HepG2 (cell line): Measurements from ENCODE around the gene HIBADH. TPM values are rescaled to one million over a fixed set of nuclear protein-coding genes. Genes with fewer than 3 reads are reported as not detected.

Source experiments
- ATAC-seq: fragments of 200-7000 bp; cut with Tn5 transposase; 3 replicates; pipeline ENCODE4 v1.9.1; 2020; ENCODE audit warnings: mild to moderate bottlenecking, moderate library complexity
- BruUV-seq: library from RNA; stranded (reverse); fragments of 400-500 nt; replicated peaks from 2 replicates; lab custom pipeline; 2021; lab: Mats Ljungman, UMichigan
- CTCF ChIA-PET: fragments of 300-600 bp; formaldehyde crosslinking; extraction: SDS; loops from one replicate; lab custom pipeline; 2021; ENCODE audit warnings: low total read pairs, inconsistent platforms, low intra/inter-chr PET ratio; lab: Yijun Ruan, JAX
- POLR2A ChIA-PET: fragments of 350-600 bp; sonication (Branson Sonifier 250); formaldehyde crosslinking; loops from one replicate; lab custom pipeline; 2020; ENCODE audit warnings: antibody characterized with exemption, inconsistent platforms; lab: Yijun Ruan, JAX
- DNase-seq: peaks from one replicate; pipeline ENCODE4 v3.0.0-alpha.2; 2015; ENCODE audit warnings: low spot score
- FAIRE-seq: peaks from 3 replicates; lab custom pipeline; 2011; peaks lifted over from hg19 to GRCh38; lab: Jason Lieb, UNC
- H2AFZ ChIP-seq: one replicate; pipeline ENCODE4 v1.6.1; 2011; ENCODE audit warnings: low read length, inconsistent platforms
- H3K27ac ChIP-seq: fragments of 300-600 bp; 3 replicates; pipeline ENCODE4 v1.8.0; 2011; ENCODE audit warnings: mixed run types, mild to moderate bottlenecking, mixed read lengths, low read length, inconsistent platforms; ENCODE audit not compliant: insufficient read depth; ENCODE audit errors: extremely low read length
- H3K27me3 ChIP-seq, 2 experiments: fragments of 200-600 bp in 1 of 2; 2 replicates in 1 of 2; 3 replicates in 1 of 2; pipeline versions ENCODE4 v1.6.0 to v1.8.0; 2011; ENCODE audit warnings: low read length in 2 of 2, mild to moderate bottlenecking in 2 of 2, moderate library complexity in 2 of 2, inconsistent platforms in 1 of 2; ENCODE audit not compliant: insufficient read depth in 2 of 2, control insufficient read depth in 1 of 2
- H3K36me3 ChIP-seq, 2 experiments: fragments of 200-600 bp in 1 of 2; replicated peaks in 1 of 2; 2 replicates in 1 of 2; 3 replicates in 1 of 2; pipeline versions ENCODE4 v1.5.1 to v1.8.0; 2011; ENCODE audit warnings: low read length in 2 of 2, inconsistent platforms in 1 of 2; ENCODE audit not compliant: insufficient read depth in 2 of 2, control insufficient read depth in 1 of 2
- H3K4me1 ChIP-seq: 2 replicates; pipeline ENCODE4 v1.5.1; 2012; ENCODE audit warnings: low read length, inconsistent platforms; ENCODE audit not compliant: insufficient read depth
- H3K4me2 ChIP-seq: 2 replicates; pipeline ENCODE4 v1.6.0; 2011; ENCODE audit warnings: low read depth, low read length, inconsistent platforms
- H3K4me3 ChIP-seq, 3 experiments: fragments of 200-600 bp in 1 of 3; sonication (generic), shearing (Covaris generic) in 1 of 3; replicated peaks in 1 of 3; 2 replicates each; pipeline ENCODE4 v1.5.1; 2011 to 2016; ENCODE audit warnings: low read length in 3 of 3, inconsistent platforms in 2 of 3, low read depth in 2 of 3, mild to moderate bottlenecking in 2 of 3, control low read depth in 1 of 3, mixed read lengths in 1 of 3; ENCODE audit not compliant: insufficient read depth in 1 of 3
- H3K79me2 ChIP-seq: one replicate; pipeline ENCODE4 v1.6.1; 2011; ENCODE audit warnings: low read length, inconsistent platforms; ENCODE audit not compliant: insufficient read depth
- H3K9ac ChIP-seq: 2 replicates; pipeline ENCODE4 v1.6.0; 2011; ENCODE audit warnings: mild to moderate bottlenecking, low read depth, low read length, inconsistent platforms; ENCODE audit not compliant: insufficient read depth
- H3K9me3 ChIP-seq: 2 replicates; pipeline ENCODE4 v1.5.1; 2012; ENCODE audit warnings: mild to moderate bottlenecking, low read length
- H4K20me1 ChIP-seq: 2 replicates; pipeline ENCODE4 v1.6.0; 2011; ENCODE audit warnings: inconsistent platforms, mild to moderate bottlenecking, low read length, moderate library complexity; ENCODE audit not compliant: insufficient read depth
- CC2D1A ChIP-seq: sonication (generic); formaldehyde crosslinking; IDR thresholded peaks from 2 replicates; pipeline ENCODE4 v1.8.1; 2023; ENCODE audit warnings: mild to moderate bottlenecking, missing genetic modification reagents
- HINFP ChIP-seq: sonication (generic); formaldehyde crosslinking; IDR thresholded peaks from 2 replicates; pipeline ENCODE4 v1.4.0; 2020; ENCODE audit warnings: low read depth, mild to moderate bottlenecking, missing genetic modification reagents
- HNF4A ChIP-seq: sonication (generic); formaldehyde crosslinking; IDR thresholded peaks from 2 replicates; pipeline ENCODE4 v1.4.0; 2020; ENCODE audit warnings: missing genetic modification reagents
- HNRNPL ChIP-seq: fragments of 200-400 bp; formaldehyde crosslinking; IDR thresholded peaks from 2 replicates; pipeline ENCODE4 v1.6.1; 2017; ENCODE audit warnings: mild to moderate bottlenecking, low read depth, low read length
- HNRNPUL1 ChIP-seq: fragments of 200-400 bp; formaldehyde crosslinking; IDR thresholded peaks from 2 replicates; pipeline ENCODE4 v1.6.1; 2017; ENCODE audit warnings: low read depth, mild to moderate bottlenecking, low read length, moderate library complexity
- HOXA3 ChIP-seq: sonication (generic); formaldehyde crosslinking; IDR thresholded peaks from 2 replicates; pipeline ENCODE4 v1.5.0; 2020; ENCODE audit warnings: missing genetic modification reagents
- HOXD1 ChIP-seq: sonication (generic); formaldehyde crosslinking; IDR thresholded peaks from 2 replicates; pipeline ENCODE4 v1.5.0; 2020; ENCODE audit warnings: missing genetic modification reagents
- IKZF1 ChIP-seq: fragments of 450-650 bp; IDR thresholded peaks from 2 replicates; pipeline ENCODE4 v1.7.1; 2016
- MIXL1 ChIP-seq: IDR thresholded peaks from 2 replicates; pipeline ENCODE4 v1.6.1; 2016
- NKX3-1 ChIP-seq: sonication (generic); formaldehyde crosslinking; IDR thresholded peaks from 2 replicates; pipeline ENCODE4 v1.5.0; 2020; ENCODE audit warnings: missing genetic modification reagents
- NONO ChIP-seq, 2 experiments: fragments of 450-650 bp in 1 of 2; sonication (generic) in 1 of 2; formaldehyde crosslinking in 1 of 2; IDR thresholded peaks in 1 of 2; conservative IDR thresholded peaks in 1 of 2; 2 replicates each; pipeline versions ENCODE4 v1.6.1 to v1.8.0; 2017 to 2022; ENCODE audit warnings: mild to moderate bottlenecking in 1 of 2, missing genetic modification reagents in 1 of 2, moderate library complexity in 1 of 2
- POLR2A ChIP-seq, 2 experiments: IDR thresholded peaks; 2 replicates each; pipeline ENCODE4 v1.6.1; 2011; ENCODE audit warnings: low read depth in 2 of 2, low read length in 2 of 2, mild to moderate bottlenecking in 1 of 2, moderate library complexity in 1 of 2; ENCODE audit not compliant: insufficient read depth in 1 of 2
- SOX13 ChIP-seq, 3 experiments: fragments of 450-650 bp in 1 of 3; sonication (generic) in 1 of 3; formaldehyde crosslinking in 1 of 3; IDR thresholded peaks in 2 of 3; conservative IDR thresholded peaks in 1 of 3; 2 replicates each; pipeline versions ENCODE4 v1.5.0 to v1.6.1; 2016 to 2020; ENCODE audit warnings: antibody characterized with exemption in 1 of 3, mild to moderate bottlenecking in 1 of 3, missing compliant biosample characterization in 1 of 3, missing genetic modification reagents in 1 of 3, moderate library complexity in 1 of 3
- ZNF564 ChIP-seq: sonication (generic); formaldehyde crosslinking; IDR thresholded peaks from 2 replicates; pipeline ENCODE4 v1.8.1; 2023; ENCODE audit warnings: mild to moderate bottlenecking, missing genetic modification reagents
- ZSCAN9 ChIP-seq: IDR thresholded peaks from 2 replicates; pipeline ENCODE4 v1.6.1; 2016; ENCODE audit warnings: borderline replicate concordance
- WGBS: methylation state at CpG from one replicate; pipeline ENCODE4 v1.1.6; 2017; ENCODE audit warnings: low lambda C conversion rate; 5-methylcytosine and 5-hydroxymethylcytosine counted together
- in situ Hi-C: cut with HindIII; loops from 2 replicates; pipeline ENCODE4 v1.10.0; 2017; ENCODE audit warnings: low pct_unique_long_range_greater_than_20kb; ENCODE audit not compliant: extremely low pct_ligation_motif_present
- intact Hi-C: fragments of 100-400 bp; cut with micrococcal nuclease; formaldehyde crosslinking; loops from one replicate; pipeline ENCODE4 v1.10.0; 2022; ENCODE audit not compliant: unreplicated experiment
- polyA plus RNA-seq, 8 experiments: library from polyadenylated mRNA; depleted of rRNA in 3 of 8; stranded (reverse) in 7 of 8; unstranded in 1 of 8; fragments of >200 nt; fragmentation: Illumina TruSeq in 4 of 8; extraction: Trizol in 4 of 8; gene quantifications; 2 replicates each; pipeline versions ENCODE4 v1.2.1 to v1.2.3, GENCODE V29; 2011 to 2016; ENCODE audit warnings: low read depth in 4 of 8, missing spikeins in 1 of 8, mixed read lengths in 1 of 8; ENCODE audit not compliant: insufficient read depth in 1 of 8
- total RNA-seq, 5 experiments: library from RNA; depleted of rRNA; stranded (reverse); fragments of >200 nt; fragmentation: Illumina TruSeq; extraction: Trizol; gene quantifications; 2 replicates each; pipeline ENCODE4 v1.2.3, GENCODE V29; 2016; ENCODE audit warnings: low read depth in 1 of 5

HIBADH gene
- total and polyA plus RNA-seq, 2 of the 13 experiments (the other 11 are each of a cell fraction or from before 2014, with no cell fraction given), result 49.9 to 59.5 TPM

GRCh38 chr7:27616186-27616491 is 46.5 kb downstream of the HIBADH start:
- Histone ChIP-seq H3K9me3 (peaks cover 25% of the 10 kb centered on the region), H2AFZ (no peak overlapping the region), H3K4me2 (no peak overlapping the region), H3K9ac (no peak overlapping the region), H3K27ac (no peak overlapping the region), H3K79me2 (peaks cover 12% of the 10 kb centered on the region), H3K4me3 (no peak overlapping the region), H3K4me1 (peaks cover 35% of the 10 kb centered on the region), H4K20me1 (no peaks in the 10 kb centered on the region), H3K36me3 (peaks cover 0 to 2% of the 10 kb centered on the region in 2 experiments; a peak in 3 of 5 replicates), H3K27me3 (no peaks in the 10 kb centered on the region)
- ATAC-seq (no peak), FAIRE-seq (no peak), DNase-seq (no peak)
- in situ Hi-C loops (no loop called here), intact Hi-C loops (no loop called here)
- TF ChIP-seq NONO (IDR thresholded peaks at IDR 0.05) (no peak), NONO (CRISPR knock-in tag; conservative IDR thresholded peaks at IDR 0.05) (no peak), CC2D1A (no peak), HNRNPUL1 (no peak), NKX3-1 (CRISPR knock-in tag) (no peak), HINFP (CRISPR knock-in tag) (no peak), ZNF564 (CRISPR knock-in tag) (no peak), HNF4A (no peak), IKZF1 (no peak), ZSCAN9 (no peak), HOXA3 (no peak), SOX13 (IDR thresholded peaks at IDR 0.05) (no peak), SOX13 (CRISPR knock-in tag; conservative IDR thresholded peaks at IDR 0.05 in 1 of 2, IDR thresholded peaks at IDR 0.05 in 1 of 2) (no peak), POLR2A (IDR thresholded peaks at IDR 0.05; ENCODE audit: insufficient read depth in 1 of 2, low read depth in 2 of 2, low read length in 2 of 2) (no peak), HOXD1 (CRISPR knock-in tag) (no peak), MIXL1 (CRISPR knock-in tag) (no peak), HNRNPL (no peak)
- no TSS peak for BruUV-seq
- ChIA-PET CTCF (no interaction called here), POLR2A (interaction anchor here (0.7 to 2.5 kb wide), 2 partner anchors 10 to 47 kb away, joined by 3 to 27 read pairs; partner anchors contain the start of gene HIBADH)
- 90% methylated on average over 2 of the region's 2 CpGs for WGBS
